Tibial nerve (tissue), 4 donors: ENCODE data around the gene MACIR. TPM values are rescaled to one million over a fixed set of nuclear protein-coding genes. Genes with fewer than 3 reads are reported as not detected.
"Not testable (repeated sequence)": the region's sequence is repeated elsewhere in the genome, so short reads cannot be mapped to it uniquely, and the experiment has no call there.

Source experiments
- DNase-seq, 2 donors: peaks; one replicate each; pipeline ENCODE4 v3.0.0-alpha.2; 2019; ENCODE audit warnings: low spot score in 2 of 2
- H3K27ac ChIP-seq, 4 donors: fragments of 200-600 bp; sonication (generic) in 3 of 4; one replicate each; pipeline ENCODE4 v1.5.1; 2017 to 2019; ENCODE audit warnings: mild to moderate bottlenecking in 1 of 4
- H3K27me3 ChIP-seq, 2 donors: fragments of 200-600 bp; sonication (generic) in 1 of 2; one replicate each; pipeline versions ENCODE4 v1.5.1 to v1.6.0; 2017 to 2019
- H3K36me3 ChIP-seq, 3 donors: fragments of 200-600 bp; sonication (generic); one replicate each; pipeline ENCODE4 v1.5.1; 2018 to 2019
- H3K4me1 ChIP-seq, 4 donors: fragments of 200-600 bp; sonication (generic) in 3 of 4; one replicate each; pipeline ENCODE4 v1.5.1; 2017 to 2019
- H3K4me3 ChIP-seq, 4 donors: fragments of 200-600 bp; sonication (generic) in 3 of 4; one replicate each; pipeline ENCODE4 v1.5.1; 2017 to 2019; ENCODE audit warnings: mild to moderate bottlenecking in 1 of 4, moderate library complexity in 1 of 4
- H3K9me3 ChIP-seq, 4 donors: fragments of 200-600 bp; sonication (generic) in 3 of 4; one replicate each; pipeline ENCODE4 v1.5.1; 2017 to 2019
- CTCF ChIP-seq, 5 experiments: fragments of 200-600 bp in 3 of 5; fragments of 450-650 bp in 2 of 5; sonication (generic) in 3 of 5; IDR thresholded peaks; one replicate each; pipeline ENCODE4 v1.5.1; 2016 to 2019; ENCODE audit warnings: antibody characterized with exemption in 5 of 5, mild to moderate bottlenecking in 3 of 5, moderate library complexity in 2 of 5
- EP300 ChIP-seq, 2 donors: sonication (generic); formaldehyde crosslinking; IDR thresholded peaks; one replicate each; pipeline ENCODE4 v1.6.1; 2017; ENCODE audit warnings: antibody characterized with exemption in 2 of 2, mild to moderate bottlenecking in 1 of 2
- POLR2A ChIP-seq, 2 donors: fragments of 450-650 bp; IDR thresholded peaks; one replicate each; pipeline ENCODE4 v1.6.1; 2017; ENCODE audit warnings: antibody characterized with exemption in 2 of 2, mild to moderate bottlenecking in 2 of 2, moderate library complexity in 2 of 2
- WGBS, 2 donors: methylation state at CpG; one replicate each; pipeline ENCODE4 v1.1.5; 2018; 5-methylcytosine and 5-hydroxymethylcytosine counted together
- total RNA-seq, 4 donors: library from RNA; depleted of rRNA; stranded (reverse); fragments of >200 nt; gene quantifications; one replicate each; pipeline ENCODE4 v1.1.0, GENCODE V29; 2016

The MACIR gene
- total RNA-seq, 4 donors from 2014 or later = 12.7 to 24.1 (median 17.1) TPM

GRCh38 chr5:103216137-103216536 lies 42.4 kb upstream of the MACIR start:
- Histone ChIP-seq H3K4me1 (no peaks in the 10 kb centered on the region), H3K9me3 (no peaks in the 10 kb centered on the region), H3K27ac (no peak overlapping the region), H3K27me3 (no peaks in the 10 kb centered on the region), H3K4me3 (no peak overlapping the region), H3K36me3 (no peaks in the 10 kb centered on the region)
- no peak for DNase-seq
- no peak for TF ChIP-seq EP300 (IDR thresholded peaks at IDR 0.05)
- TF ChIP-seq CTCF (IDR thresholded peaks at IDR 0.05) = no peak
- TF ChIP-seq POLR2A (IDR thresholded peaks at IDR 0.05) = no peak
- WGBS, 2 donors = 32 to 34% methylated on average over 2 of the region's 2 CpGs

- no peaks in the 10 kb centered on the region for H3K9me3 ChIP-seq
- no peak for TF ChIP-seq CTCF (IDR thresholded peaks at IDR 0.05)
- TF ChIP-seq POLR2A (IDR thresholded peaks at IDR 0.05) = no peak
- no peak for TF ChIP-seq EP300 (IDR thresholded peaks at IDR 0.05)
- H3K27me3 ChIP-seq = no peaks in the 10 kb centered on the region
- H3K4me1 ChIP-seq = no peaks in the 10 kb centered on the region
- 48 to 55% methylated on average over 2 of the region's 2 CpGs for WGBS, 2 donors
- no peak overlapping the region for H3K27ac ChIP-seq
- H3K4me3 ChIP-seq = no peak overlapping the region
- H3K36me3 ChIP-seq = no peaks in the 10 kb centered on the region
- no peak for DNase-seq
Observed at GRCh38 chr5:103216697-103217096, 41.9 kb upstream of the MACIR start.

- Histone ChIP-seq H3K27me3 (no peaks in the 10 kb centered on the region), H3K4me1 (no peaks in the 10 kb centered on the region), H3K36me3 (no peaks in the 10 kb centered on the region), H3K9me3 (no peaks in the 10 kb centered on the region), H3K27ac (no peak overlapping the region), H3K4me3 (no peak overlapping the region)
- no peak for TF ChIP-seq POLR2A (IDR thresholded peaks at IDR 0.05)
- TF ChIP-seq EP300 (IDR thresholded peaks at IDR 0.05) = no peak
- TF ChIP-seq CTCF (IDR thresholded peaks at IDR 0.05) = no peak
- DNase-seq = no peak
Observed at GRCh38 chr5:103217101-103217500, 41.5 kb upstream of the MACIR start.

- Histone ChIP-seq H3K27me3 (no peaks in the 10 kb centered on the region), H3K4me1 (no peaks in the 10 kb centered on the region), H3K36me3 (no peaks in the 10 kb centered on the region), H3K4me3 (no peak overlapping the region), H3K27ac (no peak overlapping the region), H3K9me3 (no peaks in the 10 kb centered on the region)
- TF ChIP-seq CTCF (IDR thresholded peaks at IDR 0.05) = no peak
- TF ChIP-seq POLR2A (IDR thresholded peaks at IDR 0.05) = no peak
- no peak for TF ChIP-seq EP300 (IDR thresholded peaks at IDR 0.05)
- WGBS, 2 donors = 71% methylated on average over 5 of the region's 5 CpGs
- no peak for DNase-seq
Observed at GRCh38 chr5:103218164-103218563, 40.4 kb upstream of the MACIR start.

GRCh38 chr5:103219074-103219473 lies 39.5 kb upstream of the MACIR start:
- not testable (repeated sequence) for H3K27ac ChIP-seq, H3K4me1 ChIP-seq, H3K36me3 ChIP-seq, H3K4me3 ChIP-seq, DNase-seq, H3K9me3 ChIP-seq, H3K27me3 ChIP-seq
- 100% methylated on average over 2 of the region's 2 CpGs for WGBS, 2 donors
